Measurements from ENCODE around the gene SMAD6.
"Not testable (repeated sequence)": the region's sequence is repeated elsewhere in the genome, so short reads cannot be mapped to it uniquely, and the experiment has no call there.

The SMAD6 gene

GRCh38 chr15:66828817-66829541 is 126.9 kb downstream of the SMAD6 start:
- ATAC-seq, result not testable (repeated sequence)

- no peak for ATAC-seq
These were observed 127.6 kb downstream of the SMAD6 start for GRCh38 chr15:66829551-66830121.

- ATAC-seq, result no peak
These were observed 128.3 kb downstream of the SMAD6 start for GRCh38 chr15:66830358-66830757.

GRCh38 chr15:66830823-66831222 is 128.8 kb downstream of the SMAD6 start:
- ATAC-seq, result no peak

- no peak for ATAC-seq
These were observed 129.3 kb downstream of the SMAD6 start for GRCh38 chr15:66831289-66831688.

- ATAC-seq, result no peak
These were observed 129.9 kb downstream of the SMAD6 start for GRCh38 chr15:66831801-66832390.
